Upper lobe of right lung (tissue), 1 donor: Measurements from ENCODE around the gene SAP130. TPM values are rescaled to one million over a fixed set of nuclear protein-coding genes. Genes with fewer than 3 reads are reported as not detected.

Source experiments
- ATAC-seq: fragments of 200-7000 bp; cut with Tn5 transposase; one replicate; pipeline ENCODE4 v1.9.1; 2020; ENCODE audit warnings: mild to moderate bottlenecking, moderate library complexity
- DNase-seq: peaks from one replicate; pipeline ENCODE4 v3.0.0-alpha.2; 2020
- H3K27ac ChIP-seq: fragments of 200-600 bp; one replicate; pipeline ENCODE4 v1.8.0; 2022
- H3K27me3 ChIP-seq: fragments of 200-600 bp; one replicate; pipeline ENCODE4 v1.8.0; 2022; ENCODE audit warnings: mild to moderate bottlenecking
- H3K36me3 ChIP-seq: fragments of 200-600 bp; one replicate; pipeline ENCODE4 v1.8.0; 2022
- H3K4me1 ChIP-seq: fragments of 200-600 bp; one replicate; pipeline ENCODE4 v1.8.0; 2022
- H3K4me3 ChIP-seq: fragments of 200-600 bp; one replicate; pipeline ENCODE4 v1.8.0; 2022; ENCODE audit warnings: mild to moderate bottlenecking
- H3K9me3 ChIP-seq: fragments of 200-600 bp; one replicate; pipeline ENCODE4 v1.8.0; 2022
- CTCF ChIP-seq: fragments of 200-600 bp; IDR thresholded peaks from one replicate; pipeline ENCODE4 v1.8.0; 2022; ENCODE audit warnings: antibody characterized with exemption
- intact Hi-C: fragments of 100-400 bp; cut with DNase I; formaldehyde crosslinking; loops from one replicate; pipeline ENCODE4 v1.11.0; 2022
- long read RNA-seq: library from polyadenylated mRNA; unstranded; transcript quantifications from one replicate; pipeline ENCODE4 v2.0.0, GENCODE V29; 2021
- total RNA-seq: library from RNA; stranded (reverse); fragmentation: NEBNext Ultra II Directional; extraction: Animal tissue kit (Norgen Biotek cat#: 25700); gene quantifications from one replicate; pipeline ENCODE4 v1.2.1, GENCODE V29; 2021
- donor health status: DM: no; HTN: yes; CAD: no; lungs with severe emphysema.

The SAP130 gene
- 16.9 TPM for total RNA-seq
- long read RNA-seq, partial matches to known transcripts = 5 of 10 reads
- long read RNA-seq, other reads (novel, unspliced or antisense) = 5 of 10 reads

DNA sequence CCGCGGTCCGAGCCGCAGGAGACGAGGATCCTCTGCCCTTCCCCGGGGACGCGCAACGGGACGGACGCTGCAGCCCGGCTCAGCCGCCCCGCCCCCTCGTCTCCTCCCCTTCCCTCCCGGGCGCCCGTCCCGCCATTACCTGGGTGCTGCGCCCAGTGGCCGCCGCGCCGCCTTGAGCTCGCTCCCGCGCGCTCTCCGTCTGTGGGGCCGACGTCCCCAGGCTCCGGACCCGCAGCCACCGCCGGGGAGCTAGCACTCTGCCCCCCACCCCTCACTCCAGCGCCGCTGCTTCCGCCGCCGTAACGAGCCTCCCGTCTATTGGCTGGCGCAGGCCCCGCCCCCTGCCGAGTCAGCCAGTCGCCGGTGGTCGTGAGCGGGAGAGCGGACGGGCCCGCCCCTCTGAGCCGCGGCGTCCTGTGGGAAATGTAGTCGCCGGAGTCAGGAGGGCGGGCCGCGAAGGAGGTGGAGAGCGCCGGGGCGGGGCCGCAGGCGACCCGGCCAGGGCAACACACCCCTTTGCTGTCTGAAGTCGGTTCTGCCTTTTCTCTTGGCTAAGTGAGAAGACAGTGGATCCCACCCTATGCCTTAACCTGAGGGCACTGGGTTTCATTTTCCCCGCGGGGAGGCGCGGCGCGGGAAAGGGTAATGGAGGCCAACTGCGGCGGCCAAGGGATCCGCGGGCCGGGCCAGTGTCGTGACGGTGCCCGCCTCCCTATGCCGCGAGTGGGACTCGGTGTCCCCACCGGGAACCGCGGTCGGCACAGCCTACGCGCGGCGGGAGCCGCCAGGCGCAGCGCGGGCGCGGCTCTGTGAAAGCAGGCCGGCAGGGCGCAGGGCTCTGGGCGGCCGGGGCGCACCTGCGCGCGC is at the start of gene SAP130:
SAP130 (minus strand) TSS at position 259 of the 867 bp plus-strand sequence. CDS start 1,767 bp downstream, outside the sequence.
- DNase-seq (peak; percentile 100), ATAC-seq (peak; percentile 94)
- Histone ChIP-seq H3K4me3 (peak within 1 kb of the TSS; percentile 65), H3K9me3 (no peaks in the 10 kb centered on the region), H3K27ac (peak within 1 kb of the TSS; percentile 94), H3K36me3 (no peaks in the 10 kb centered on the region), H3K4me1 (peaks cover 12% of the 10 kb centered on the region), H3K27me3 (no peaks in the 10 kb centered on the region)
- no peak for TF ChIP-seq CTCF
- intact Hi-C loops = no loop called here

DNA sequence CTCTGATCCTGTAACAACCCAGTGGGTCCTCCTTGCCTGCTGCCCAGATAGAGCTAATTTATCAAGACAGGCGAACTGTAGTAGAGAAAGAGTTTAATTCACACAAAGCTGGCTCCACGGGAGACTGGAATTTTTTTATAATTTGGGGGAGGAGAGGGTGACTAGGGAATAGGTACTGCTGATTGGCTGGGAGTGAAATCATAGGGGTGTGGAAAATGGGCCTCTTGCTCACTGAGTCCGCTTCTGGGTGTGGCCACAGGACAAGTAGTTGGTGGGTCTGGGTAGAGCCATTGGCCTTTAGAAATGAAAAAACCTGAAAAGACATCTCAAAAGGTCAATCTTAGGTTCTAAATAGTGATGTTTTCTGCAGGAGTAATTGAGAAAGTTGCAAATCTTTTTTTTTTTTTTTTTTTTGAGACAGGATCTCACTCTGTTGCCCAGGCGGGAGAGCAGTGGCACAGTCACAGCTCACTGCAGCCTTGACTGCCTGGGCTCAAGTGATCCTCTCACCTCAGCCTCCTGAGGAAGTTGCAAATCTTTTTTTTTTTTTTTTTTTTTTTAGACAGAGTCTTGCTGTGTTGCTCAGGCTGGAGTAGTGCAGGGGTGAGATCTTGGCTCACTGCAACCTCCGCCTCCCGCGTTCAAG is 48.7 kb upstream of the SAP130 start:
- H3K27ac ChIP-seq = no peak overlapping the region
- H3K9me3 ChIP-seq = no peaks in the 10 kb centered on the region
- DNase-seq = no peak
- intact Hi-C loops = no loop called here
- H3K4me1 ChIP-seq = no peaks in the 10 kb centered on the region
- no peak for TF ChIP-seq CTCF
- H3K4me3 ChIP-seq = no peak overlapping the region
- no peaks in the 10 kb centered on the region for H3K36me3 ChIP-seq
- no peak for ATAC-seq
- H3K27me3 ChIP-seq = no peaks in the 10 kb centered on the region

GRCh38 chr2:128073278-128073677 is 45.4 kb upstream of the SAP130 start:
- H3K27me3 ChIP-seq = no peaks in the 10 kb centered on the region
- TF ChIP-seq CTCF = no peak
- DNase-seq = no peak
- intact Hi-C loops = no loop called here
- H3K36me3 ChIP-seq = no peaks in the 10 kb centered on the region
- H3K4me3 ChIP-seq = no peak overlapping the region
- no peak for ATAC-seq
- H3K27ac ChIP-seq = no peak overlapping the region
- no peaks in the 10 kb centered on the region for H3K9me3 ChIP-seq
- no peaks in the 10 kb centered on the region for H3K4me1 ChIP-seq

GRCh38 chr2:128069769-128070168 is 41.9 kb upstream of the SAP130 start:
- Histone ChIP-seq H3K27me3 (no peaks in the 10 kb centered on the region), H3K36me3 (no peaks in the 10 kb centered on the region), H3K4me3 (no peak overlapping the region), H3K9me3 (no peaks in the 10 kb centered on the region), H3K4me1 (no peaks in the 10 kb centered on the region), H3K27ac (no peak overlapping the region)
- TF ChIP-seq CTCF = no peak
- DNase-seq (no peak), ATAC-seq (no peak)
- intact Hi-C loops = no loop called here

GRCh38 chr2:128064353-128064752 is 36.5 kb upstream of the SAP130 start:
- no peaks in the 10 kb centered on the region for H3K36me3 ChIP-seq
- no peak overlapping the region for H3K27ac ChIP-seq
- no peaks in the 10 kb centered on the region for H3K4me1 ChIP-seq
- intact Hi-C loops = no loop called here
- peaks cover 4% of the 10 kb centered on the region for H3K27me3 ChIP-seq
- H3K9me3 ChIP-seq = no peaks in the 10 kb centered on the region
- no peak for TF ChIP-seq CTCF
- no peak for DNase-seq
- no peak overlapping the region for H3K4me3 ChIP-seq
- no peak for ATAC-seq
